ENCODE data around the gene STAB2. TPM values are rescaled to one million over a fixed set of nuclear protein-coding genes. Genes with fewer than 3 reads are reported as not detected.
A peak's percentile ranks its signal among the peaks of the same experiment; 100 is the strongest.

STAB2 gene
- total RNA-seq, 1 experiment from 2014 or later, result not detected

- Mint-ChIP-seq H3K4me1 (ENCODE audit: insufficient read depth, unreplicated experiment) (peaks cover 18% of the 10 kb centered on the region), H3K36me3 (ENCODE audit: insufficient read depth, unreplicated experiment) (no peaks in the 10 kb centered on the region), H3K4me3 (ENCODE audit: unreplicated experiment) (no peak overlapping the region), H3K27me3 (ENCODE audit: insufficient read depth, unreplicated experiment) (no peaks in the 10 kb centered on the region), H3K27ac (ENCODE audit: low read depth, unreplicated experiment) (peak overlapping the region; percentile 85), H3K9me3 (ENCODE audit: unreplicated experiment) (peaks cover 12% of the 10 kb centered on the region)
- ChIA-PET CTCF (interaction anchor here (0.6 to 5.8 kb wide), 6 partner anchors 12 to 677 kb away, joined by 3 to 48 read pairs (median 4); no protein-coding TSS in a partner anchor), POLR2A (interaction anchor here (0.6 to 1.6 kb wide), 6 partner anchors 10 to 1624 kb away, joined by 3 to 8 read pairs (median 4); no protein-coding TSS in a partner anchor)
- no TSS peak for BruUV-seq (replicated peaks)
- intact Hi-C loops (cut with micrococcal nuclease), result no loop called here
- DNase-seq (ENCODE audit: unreplicated experiment), result peak; percentile 95
- TF ChIP-seq, protein P1, sequence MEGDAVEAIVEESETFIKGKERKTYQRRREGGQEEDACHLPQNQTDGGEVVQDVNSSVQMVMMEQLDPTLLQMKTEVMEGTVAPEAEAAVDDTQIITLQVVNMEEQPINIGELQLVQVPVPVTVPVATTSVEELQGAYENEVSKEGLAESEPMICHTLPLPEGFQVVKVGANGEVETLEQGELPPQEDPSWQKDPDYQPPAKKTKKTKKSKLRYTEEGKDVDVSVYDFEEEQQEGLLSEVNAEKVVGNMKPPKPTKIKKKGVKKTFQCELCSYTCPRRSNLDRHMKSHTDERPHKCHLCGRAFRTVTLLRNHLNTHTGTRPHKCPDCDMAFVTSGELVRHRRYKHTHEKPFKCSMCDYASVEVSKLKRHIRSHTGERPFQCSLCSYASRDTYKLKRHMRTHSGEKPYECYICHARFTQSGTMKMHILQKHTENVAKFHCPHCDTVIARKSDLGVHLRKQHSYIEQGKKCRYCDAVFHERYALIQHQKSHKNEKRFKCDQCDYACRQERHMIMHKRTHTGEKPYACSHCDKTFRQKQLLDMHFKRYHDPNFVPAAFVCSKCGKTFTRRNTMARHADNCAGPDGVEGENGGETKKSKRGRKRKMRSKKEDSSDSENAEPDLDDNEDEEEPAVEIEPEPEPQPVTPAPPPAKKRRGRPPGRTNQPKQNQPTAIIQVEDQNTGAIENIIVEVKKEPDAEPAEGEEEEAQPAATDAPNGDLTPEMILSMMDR (IDR thresholded peaks at IDR 0.05; ENCODE audit: unreplicated experiment), result no peak
Observed at GRCh38 chr12:103560604-103561101, 26.4 kb upstream of the STAB2 start.

DNA sequence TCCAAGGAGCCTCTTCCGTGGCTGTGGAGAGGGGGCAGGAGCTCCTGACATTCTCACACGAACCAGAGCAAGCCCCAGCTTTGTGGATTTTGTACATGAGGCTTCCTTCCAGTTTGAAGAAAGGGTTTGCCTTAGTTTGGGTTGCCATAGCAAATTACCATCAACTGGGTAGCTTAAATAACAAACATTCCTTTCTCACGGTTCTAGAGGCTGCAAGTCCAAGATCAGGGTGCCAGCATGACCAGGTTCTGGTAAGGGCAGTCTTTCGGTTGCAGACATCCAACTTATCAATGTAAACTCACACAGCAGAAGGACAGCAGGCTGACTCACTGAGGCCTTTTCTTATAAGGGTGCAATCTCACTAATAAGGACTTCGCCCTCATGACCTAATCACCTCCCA is 25.9 kb upstream of the STAB2 start:
- Mint-ChIP-seq H3K4me3 (ENCODE audit: unreplicated experiment) (no peak overlapping the region), H3K9me3 (ENCODE audit: unreplicated experiment) (peaks cover 17% of the 10 kb centered on the region), H3K27ac (ENCODE audit: low read depth, unreplicated experiment) (peak overlapping the region; percentile 85), H3K27me3 (ENCODE audit: insufficient read depth, unreplicated experiment) (no peaks in the 10 kb centered on the region), H3K36me3 (ENCODE audit: insufficient read depth, unreplicated experiment) (no peaks in the 10 kb centered on the region), H3K4me1 (ENCODE audit: insufficient read depth, unreplicated experiment) (peaks cover 18% of the 10 kb centered on the region)
- ChIA-PET POLR2A (interaction anchor here (1.1 to 1.6 kb wide), 3 partner anchors 9 to 298 kb away, joined by 4 to 8 read pairs (median 6); no protein-coding TSS in a partner anchor), CTCF (interaction anchor here (0.6 to 5.8 kb wide), 6 partner anchors 12 to 678 kb away, joined by 3 to 48 read pairs (median 4); no protein-coding TSS in a partner anchor)
- no TSS peak for BruUV-seq (replicated peaks)
- DNase-seq (ENCODE audit: unreplicated experiment), result no peak
- intact Hi-C loops (cut with micrococcal nuclease), result no loop called here
- TF ChIP-seq, protein P1 (IDR thresholded peaks at IDR 0.05; ENCODE audit: unreplicated experiment), result no peak

- ChIA-PET POLR2A (interaction anchor here (0.6 kb wide), 1 partner anchor 238 kb away, joined by 3 read pairs; no protein-coding TSS in a partner anchor), CTCF (interaction anchor here (0.9 to 2.8 kb wide), 2 partner anchors 8 to 70 kb away, joined by 3 to 19 read pairs; no protein-coding TSS in a partner anchor)
- peaks cover 3% of the 10 kb centered on the region for H3K4me1 Mint-ChIP-seq (ENCODE audit: insufficient read depth, unreplicated experiment)
- H3K27me3 Mint-ChIP-seq (ENCODE audit: insufficient read depth, unreplicated experiment), result no peaks in the 10 kb centered on the region
- intact Hi-C loops (cut with micrococcal nuclease), result no loop called here
- TF ChIP-seq, protein P1 (IDR thresholded peaks at IDR 0.05; ENCODE audit: unreplicated experiment), result no peak
- DNase-seq (ENCODE audit: unreplicated experiment), result no peak
- no peak overlapping the region for H3K4me3 Mint-ChIP-seq (ENCODE audit: unreplicated experiment)
- no TSS peak for BruUV-seq (replicated peaks)
- peaks cover 19% of the 10 kb centered on the region for H3K9me3 Mint-ChIP-seq (ENCODE audit: unreplicated experiment)
- H3K36me3 Mint-ChIP-seq (ENCODE audit: insufficient read depth, unreplicated experiment), result no peaks in the 10 kb centered on the region
- no peak overlapping the region for H3K27ac Mint-ChIP-seq (ENCODE audit: low read depth, unreplicated experiment)
Observed at GRCh38 chr12:103566398-103566797, 20.7 kb upstream of the STAB2 start.

GRCh38 chr12:103569278-103569677 is 17.8 kb upstream of the STAB2 start:
- no peak for DNase-seq (ENCODE audit: unreplicated experiment)
- POLR2A ChIA-PET, result no interaction called here
- Mint-ChIP-seq H3K4me3 (ENCODE audit: unreplicated experiment) (no peak overlapping the region), H3K4me1 (ENCODE audit: insufficient read depth, unreplicated experiment) (no peaks in the 10 kb centered on the region), H3K27me3 (ENCODE audit: insufficient read depth, unreplicated experiment) (no peaks in the 10 kb centered on the region), H3K9me3 (ENCODE audit: unreplicated experiment) (peaks cover 19% of the 10 kb centered on the region), H3K27ac (ENCODE audit: low read depth, unreplicated experiment) (no peak overlapping the region), H3K36me3 (ENCODE audit: insufficient read depth, unreplicated experiment) (no peaks in the 10 kb centered on the region)
- CTCF ChIA-PET, result no interaction called here
- TF ChIP-seq, protein P1 (IDR thresholded peaks at IDR 0.05; ENCODE audit: unreplicated experiment), result no peak
- intact Hi-C loops (cut with micrococcal nuclease), result no loop called here
- BruUV-seq (replicated peaks), result no TSS peak
